MM.1S (cell line): ENCODE results near the gene KLF4.
A peak's percentile ranks its signal among the peaks of the same experiment; 100 is the strongest.

Source experiments
- DNase-seq: peaks from one replicate; pipeline ENCODE4 v3.0.0-alpha.2; 2015
- H2AFZ ChIP-seq: fragments of 300-600 bp; sonication (generic); 2 replicates; pipeline ENCODE4 v1.6.0; 2016; ENCODE audit warnings: antibody characterized with exemption, low read length
- H3F3A ChIP-seq: fragments of 300-600 bp; sonication (generic); 2 replicates; pipeline ENCODE4 v1.6.1; 2016; ENCODE audit warnings: mild to moderate bottlenecking, antibody characterized with exemption, low read length, moderate library complexity, mixed read lengths; ENCODE audit not compliant: insufficient read depth
- H3K27ac ChIP-seq: fragments of 300-600 bp; sonication (generic); 2 replicates; pipeline ENCODE4 v1.5.1; 2016; ENCODE audit warnings: mild to moderate bottlenecking, low read length
- H3K27me3 ChIP-seq: fragments of 300-600 bp; sonication (generic); replicated peaks from 2 replicates; pipeline ENCODE4 v1.6.0; 2016; ENCODE audit warnings: low read length; ENCODE audit not compliant: insufficient read depth
- H3K36me3 ChIP-seq: fragments of 300-600 bp; sonication (generic); replicated peaks from 2 replicates; pipeline ENCODE4 v1.6.1; 2016; ENCODE audit warnings: mild to moderate bottlenecking, low read length, mixed read lengths; ENCODE audit not compliant: insufficient read depth
- H3K4me1 ChIP-seq: fragments of 300-600 bp; sonication (generic); 2 replicates; pipeline ENCODE4 v1.6.1; 2016; ENCODE audit warnings: low read length, mixed read lengths
- H3K4me2 ChIP-seq: fragments of 300-600 bp; sonication (generic); 2 replicates; pipeline ENCODE4 v1.6.0; 2016; ENCODE audit warnings: low read depth, low read length
- H3K4me3 ChIP-seq: fragments of 300-600 bp; sonication (generic); 2 replicates; pipeline ENCODE4 v1.5.1; 2016; ENCODE audit warnings: low read length, mixed read lengths
- H3K79me2 ChIP-seq: fragments of 300-600 bp; sonication (generic); 2 replicates; pipeline ENCODE4 v1.6.1; 2016; ENCODE audit warnings: mixed run types, low read length, mixed read lengths
- H3K9ac ChIP-seq: fragments of 300-600 bp; sonication (generic); 2 replicates; pipeline ENCODE4 v1.6.1; 2016; ENCODE audit warnings: low read length, mixed read lengths
- H3K9me2 ChIP-seq: fragments of 300-600 bp; sonication (generic); replicated peaks from 2 replicates; pipeline ENCODE4 v1.6.1; 2016; ENCODE audit warnings: mild to moderate bottlenecking, low read length, mixed read lengths; ENCODE audit not compliant: insufficient read depth
- H3K9me3 ChIP-seq: fragments of 300-600 bp; sonication (generic); replicated peaks from 2 replicates; pipeline ENCODE4 v1.6.1; 2016; ENCODE audit warnings: mild to moderate bottlenecking, low read length, mixed read lengths; ENCODE audit not compliant: insufficient read depth
- H4K20me1 ChIP-seq: fragments of 300-600 bp; sonication (generic); 2 replicates; pipeline ENCODE4 v1.6.1; 2016; ENCODE audit warnings: mild to moderate bottlenecking, low read length, moderate library complexity, mixed read lengths; ENCODE audit not compliant: insufficient read depth
- CTCF ChIP-seq: fragments of 300-600 bp; sonication (generic); IDR thresholded peaks from 2 replicates; pipeline ENCODE4 v1.5.1; 2016; ENCODE audit warnings: antibody characterized with exemption, low read length, mixed read lengths
- EZH2 ChIP-seq: fragments of 300-600 bp; sonication (generic); optimal IDR thresholded peaks from 2 replicates; pipeline ENCODE3; 2017; ENCODE audit warnings: low read depth, mild to moderate bottlenecking, antibody characterized with exemption, low read length, mixed read lengths
- EZH2phosphoT487 ChIP-seq: fragments of 300-600 bp; sonication (generic); IDR thresholded peaks from 2 replicates; pipeline ENCODE4 v1.6.1; 2018; ENCODE audit warnings: antibody characterized with exemption, low read length

The KLF4 gene

GRCh38 chr9:107486674-107487520, 2.7 kb downstream of the KLF4 start:
- DNase-seq = no peak
- no peak overlapping the region for H3K27ac ChIP-seq
- H3K27me3 ChIP-seq = no peaks in the 10 kb centered on the region
- no peak overlapping the region for H2AFZ ChIP-seq
- H3K79me2 ChIP-seq = no peaks in the 10 kb centered on the region
- TF ChIP-seq EZH2phosphoT487 (no peak), CTCF (no peak), EZH2 (no peak)
- H4K20me1 ChIP-seq = no peaks in the 10 kb centered on the region
- no peak overlapping the region for H3K4me2 ChIP-seq
- peaks cover 3% of the 10 kb centered on the region; the same call in 1 of the 2 replicates for H3F3A ChIP-seq
- no peaks in the 10 kb centered on the region for H3K9me3 ChIP-seq
- H3K9me2 ChIP-seq = no peaks in the 10 kb centered on the region
- H3K4me1 ChIP-seq = no peaks in the 10 kb centered on the region
- H3K4me3 ChIP-seq = no peak overlapping the region
- no peak overlapping the region for H3K9ac ChIP-seq
- no peaks in the 10 kb centered on the region for H3K36me3 ChIP-seq

- TF ChIP-seq EZH2phosphoT487 (no peak), EZH2 (no peak), CTCF (no peak)
- Histone ChIP-seq H3K27ac (no peak overlapping the region), H3F3A (peaks cover 3% of the 10 kb centered on the region; the same call in 1 of the 2 replicates), H3K4me3 (no peak overlapping the region), H3K9me3 (no peaks in the 10 kb centered on the region), H3K9me2 (no peaks in the 10 kb centered on the region), H3K4me1 (no peaks in the 10 kb centered on the region), H3K9ac (no peak overlapping the region), H3K36me3 (no peaks in the 10 kb centered on the region), H3K27me3 (no peaks in the 10 kb centered on the region), H4K20me1 (no peaks in the 10 kb centered on the region), H2AFZ (no peak overlapping the region), H3K79me2 (no peaks in the 10 kb centered on the region), H3K4me2 (no peak overlapping the region)
- DNase-seq = no peak
These were observed 4.0 kb downstream of the KLF4 start for GRCh38 chr9:107485458-107486043.

GRCh38 chr9:107484117-107484723, 5.3 kb downstream of the KLF4 start:
- TF ChIP-seq CTCF = peak; percentile 49
- no peak for TF ChIP-seq EZH2
- TF ChIP-seq EZH2phosphoT487 = no peak
- no peaks in the 10 kb centered on the region for H4K20me1 ChIP-seq
- H3K9me2 ChIP-seq = no peaks in the 10 kb centered on the region
- H3K27ac ChIP-seq = no peak overlapping the region
- no peaks in the 10 kb centered on the region for H3K4me1 ChIP-seq
- no peak overlapping the region for H3K9ac ChIP-seq
- peak; percentile 72 for DNase-seq
- H3K79me2 ChIP-seq = no peaks in the 10 kb centered on the region
- no peaks in the 10 kb centered on the region for H3F3A ChIP-seq
- H3K36me3 ChIP-seq = no peaks in the 10 kb centered on the region
- H3K4me2 ChIP-seq = no peak overlapping the region
- no peaks in the 10 kb centered on the region for H3K9me3 ChIP-seq
- H3K4me3 ChIP-seq = no peak overlapping the region
- H2AFZ ChIP-seq = no peak overlapping the region
- no peaks in the 10 kb centered on the region for H3K27me3 ChIP-seq
